GM19035 (cell line): ENCODE data around the gene CCDC122.

Experiments used
- ATAC-seq: cut with Tn5 transposase; IDR thresholded peaks from one replicate; pipeline ENCODE4 v1.9.1; 2021; ENCODE audit not compliant: unreplicated experiment

Gene CCDC122

GRCh38 chr13:43878892-43879754 lies at the start of gene CCDC122:
Gene CCDC122 (minus strand): TSS chr13:43879740. CDS start chr13:43869376, 10,364 bp downstream.
- peak; percentile 76 for ATAC-seq

GRCh38 chr13:43924549-43925245 lies 45.2 kb upstream of the CCDC122 start:
- peak; percentile 84 for ATAC-seq

GRCh38 chr13:43920965-43921674 lies 41.6 kb upstream of the CCDC122 start:
- ATAC-seq = no peak

- ATAC-seq = no peak
These were observed 39.1 kb upstream of the CCDC122 start for GRCh38 chr13:43918636-43919035.

GRCh38 chr13:43916828-43917227 lies 37.3 kb upstream of the CCDC122 start:
- no peak for ATAC-seq

GRCh38 chr13:43915451-43915850 lies 35.9 kb upstream of the CCDC122 start:
- no peak for ATAC-seq

GRCh38 chr13:43911871-43912270 lies 32.3 kb upstream of the CCDC122 start:
- ATAC-seq = no peak

GRCh38 chr13:43911278-43911677 lies 31.7 kb upstream of the CCDC122 start:
- no peak for ATAC-seq

GRCh38 chr13:43910856-43911255 lies 31.3 kb upstream of the CCDC122 start:
- ATAC-seq = no peak

GRCh38 chr13:43908156-43909126 lies 28.9 kb upstream of the CCDC122 start:
- ATAC-seq = no peak

GRCh38 chr13:43905435-43906031 lies 26.0 kb upstream of the CCDC122 start:
- ATAC-seq = no peak

GRCh38 chr13:43895940-43896339 lies 16.4 kb upstream of the CCDC122 start:
- ATAC-seq = no peak

GRCh38 chr13:43894438-43894837 lies 14.9 kb upstream of the CCDC122 start:
- no peak for ATAC-seq

- no peak for ATAC-seq
These were observed 4.7 kb upstream of the CCDC122 start for GRCh38 chr13:43884222-43884621.

- ATAC-seq = no peak
These were observed 4.1 kb upstream of the CCDC122 start for GRCh38 chr13:43883631-43884030.

GRCh38 chr13:43881580-43881979 lies 2.0 kb upstream of the CCDC122 start:
- ATAC-seq = no peak

GRCh38 chr13:43880926-43881325 lies 1.4 kb upstream of the CCDC122 start:
- no peak for ATAC-seq

GRCh38 chr13:43880214-43880855 lies 795 bp upstream of the CCDC122 start:
- ATAC-seq = no peak

- ATAC-seq = peak; percentile 45
These were observed 228 bp upstream of the CCDC122 start, which contains the start of gene LACC1 for GRCh38 chr13:43879755-43880181. Gene LACC1 (plus strand): TSS chr13:43879904. CDS start chr13:43880986, 1,082 bp downstream.
